HG03342 (cell line): Measurements from ENCODE around the gene GRK6.

Source experiments
- ATAC-seq: cut with Tn5 transposase; IDR thresholded peaks from one replicate; pipeline ENCODE4 v1.9.1; 2021; ENCODE audit warnings: mild to moderate bottlenecking, moderate library complexity; ENCODE audit not compliant: unreplicated experiment

The GRK6 gene

GRCh38 chr5:177468685-177469628 is 42.5 kb downstream of the GRK6 start:
- ATAC-seq, result no peak

DNA sequence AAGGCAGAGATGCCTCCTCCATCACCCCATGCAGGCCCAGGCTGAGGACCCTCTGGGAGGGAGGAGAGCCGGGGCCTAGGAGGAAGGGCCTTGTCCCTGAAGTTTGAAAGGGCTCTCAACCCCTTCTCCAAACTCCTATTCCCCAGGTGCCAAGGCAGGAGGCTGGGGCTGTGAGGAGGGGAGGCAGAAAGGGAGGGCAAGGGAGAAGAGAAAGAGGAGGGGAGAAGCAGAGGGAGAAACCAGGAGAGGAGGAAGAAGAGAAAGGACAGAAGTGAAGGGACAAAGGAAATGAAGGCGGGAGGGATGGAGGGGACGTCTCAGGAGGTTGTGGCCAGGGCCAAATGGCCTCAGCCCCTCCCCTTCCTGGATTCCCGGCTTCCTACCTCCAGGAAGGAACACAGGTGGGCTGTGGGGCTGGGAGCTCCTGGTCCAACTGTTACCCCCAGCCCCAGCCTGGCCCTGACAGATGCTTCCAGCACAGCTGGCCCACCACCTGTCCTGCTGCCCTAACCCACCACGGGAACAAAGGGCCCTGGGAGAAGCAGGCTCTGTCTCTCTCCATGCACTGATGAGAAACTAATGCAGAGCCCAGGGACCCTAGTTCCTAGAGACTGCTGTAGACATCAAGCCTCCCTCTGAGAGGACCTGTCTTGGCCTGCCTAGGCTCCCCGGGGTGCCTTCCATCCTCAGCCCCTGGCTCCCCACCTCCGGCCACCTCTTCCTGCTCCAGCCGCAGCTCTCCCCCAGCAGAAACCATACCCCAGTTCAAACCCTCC is 43.5 kb downstream of the GRK6 start:
- ATAC-seq, result no peak

GRCh38 chr5:177470759-177471536 is 44.5 kb downstream of the GRK6 start:
- no peak for ATAC-seq

DNA sequence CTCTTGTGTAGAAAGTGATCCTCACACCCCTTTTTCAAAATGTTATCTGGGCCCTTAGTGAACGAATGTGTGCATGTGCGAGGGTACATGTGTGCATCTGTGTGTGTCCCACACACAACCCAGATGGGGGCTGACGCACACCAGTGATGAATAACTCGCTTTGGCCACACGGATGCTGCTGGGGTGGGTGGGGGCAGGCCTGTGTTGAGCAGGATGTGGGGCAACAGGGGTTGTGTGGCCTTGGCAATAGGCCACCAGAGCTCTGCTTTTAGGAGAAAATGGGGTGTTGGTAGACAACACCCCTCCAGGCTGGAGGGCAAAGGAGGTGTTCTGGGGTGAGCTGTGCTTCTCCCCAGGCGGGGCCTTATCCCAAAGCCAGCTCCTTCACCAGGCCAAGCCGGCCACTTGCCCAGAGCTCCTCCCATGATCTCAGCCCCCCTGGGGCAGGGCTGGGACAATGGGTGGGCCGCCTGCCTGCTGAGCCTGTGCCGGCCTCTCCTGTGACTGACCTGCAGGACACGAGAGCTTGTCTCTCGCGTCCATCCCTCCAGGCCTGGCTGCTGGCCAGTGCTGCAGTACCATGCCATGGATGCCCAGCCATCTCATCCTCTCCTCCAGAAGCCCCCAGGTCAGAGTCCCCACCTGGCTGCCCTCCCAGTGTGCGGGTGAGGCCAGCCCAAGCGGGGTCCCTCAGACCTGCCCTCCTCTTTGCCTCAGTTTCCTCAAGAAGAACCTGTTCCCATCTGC is 45.3 kb downstream of the GRK6 start:
- ATAC-seq, result no peak

DNA sequence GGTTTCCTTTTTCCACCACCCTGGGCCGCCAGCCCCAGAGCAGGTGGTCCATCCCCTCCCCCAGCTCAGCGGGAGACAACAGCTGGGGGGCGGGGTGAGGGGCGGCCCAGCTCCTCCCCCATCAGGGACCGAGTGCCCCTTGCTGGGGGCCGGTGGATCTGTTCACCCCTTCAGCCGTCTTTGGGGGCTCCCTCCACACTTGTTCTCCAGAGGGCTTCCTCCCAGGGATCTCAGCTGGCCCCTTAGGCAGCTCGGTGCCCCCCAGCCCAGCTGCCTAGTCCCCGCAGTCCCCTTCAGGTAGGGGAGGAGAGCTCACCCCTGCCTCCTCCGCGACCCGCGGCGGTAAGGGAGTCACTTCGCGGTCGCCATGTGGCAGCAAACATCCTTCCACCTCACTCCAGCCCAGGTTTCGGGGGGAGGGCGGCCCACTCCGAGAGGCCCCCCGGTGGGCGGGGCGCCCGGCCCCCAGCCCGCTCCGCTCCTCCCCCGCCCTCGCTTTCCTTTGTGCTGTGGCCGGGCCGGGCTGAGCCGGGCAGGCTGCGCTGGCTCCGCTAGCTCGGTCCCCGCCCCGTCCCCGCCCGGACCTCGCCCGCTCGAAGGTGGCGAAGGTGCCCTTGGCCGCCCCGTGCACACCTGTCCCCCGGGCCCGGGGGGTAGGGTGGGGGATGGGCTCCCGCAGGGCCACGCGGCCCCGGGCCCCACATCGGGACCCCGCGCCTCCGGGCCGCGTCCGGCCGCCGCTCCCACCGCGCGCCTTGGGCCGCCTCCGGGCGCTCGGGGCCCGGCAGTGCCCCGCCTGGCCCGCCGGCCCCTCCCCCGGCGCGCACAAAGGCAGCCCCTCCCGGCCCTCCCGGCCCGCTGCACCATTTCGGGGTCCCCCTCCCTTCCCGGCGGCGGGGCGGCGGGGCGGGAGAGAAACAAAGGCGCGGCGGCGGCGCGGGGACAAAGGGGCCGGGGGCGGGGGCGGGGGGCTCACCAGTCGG is 46.3 kb downstream of the GRK6 start:
- peak; percentile 41 for ATAC-seq

DNA sequence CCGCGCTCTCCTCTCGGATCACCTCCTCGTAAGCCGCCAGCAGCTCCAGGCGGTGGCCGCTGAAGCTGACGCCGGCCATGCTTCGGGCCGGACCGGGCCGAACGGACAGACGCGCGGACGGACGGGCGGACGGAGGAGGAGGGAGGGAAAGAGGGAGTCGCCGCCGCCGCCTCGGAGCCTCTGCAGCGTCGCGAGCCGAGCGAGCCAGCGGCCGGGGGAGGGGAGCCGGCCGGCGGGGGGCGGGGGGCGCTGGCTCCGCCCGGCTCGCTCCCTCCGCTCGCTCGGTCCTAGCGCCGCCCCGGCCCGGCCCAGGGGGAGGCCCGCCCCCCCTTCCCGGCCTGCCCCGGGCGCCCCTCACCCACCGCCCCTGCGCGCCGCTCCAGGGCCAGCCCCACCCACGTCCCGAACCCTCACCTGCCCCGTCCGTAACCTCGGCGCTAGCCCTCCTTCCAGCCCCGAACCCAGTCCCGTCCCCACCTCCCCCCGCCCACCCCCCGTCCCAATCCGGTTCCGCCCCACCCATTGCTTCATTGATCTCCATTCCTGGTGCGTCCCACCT is 47.0 kb downstream of the GRK6 start, which contains the start of gene DBN1:
Gene DBN1 (minus strand): TSS at position 192 of the 559 bp plus-strand sequence. CDS start 113 bp downstream, at position 79.
- ATAC-seq, result peak; percentile 24

DNA sequence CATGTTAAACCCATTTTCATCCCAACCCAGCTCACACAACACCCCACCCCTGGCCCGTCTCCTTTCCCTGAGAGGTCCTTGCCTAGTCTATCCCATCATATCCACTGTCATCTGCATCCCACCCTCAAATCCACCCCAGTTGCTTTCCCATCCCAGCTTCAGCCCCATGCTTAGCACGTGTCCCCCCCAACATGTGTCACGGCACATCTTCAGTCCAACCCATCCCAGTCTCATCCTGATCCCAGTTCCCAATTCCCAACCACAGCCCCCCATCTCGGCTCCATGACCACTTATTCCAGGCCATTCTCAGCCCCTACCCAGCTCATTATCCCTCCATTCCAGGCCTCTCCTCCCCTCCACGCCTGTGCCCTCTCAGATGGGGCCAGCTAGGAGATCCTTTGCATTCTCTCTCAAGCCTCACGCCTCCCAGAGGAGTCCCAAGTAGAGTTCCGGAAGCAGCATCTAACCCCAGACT is 47.6 kb downstream of the GRK6 start:
- no peak for ATAC-seq

DNA sequence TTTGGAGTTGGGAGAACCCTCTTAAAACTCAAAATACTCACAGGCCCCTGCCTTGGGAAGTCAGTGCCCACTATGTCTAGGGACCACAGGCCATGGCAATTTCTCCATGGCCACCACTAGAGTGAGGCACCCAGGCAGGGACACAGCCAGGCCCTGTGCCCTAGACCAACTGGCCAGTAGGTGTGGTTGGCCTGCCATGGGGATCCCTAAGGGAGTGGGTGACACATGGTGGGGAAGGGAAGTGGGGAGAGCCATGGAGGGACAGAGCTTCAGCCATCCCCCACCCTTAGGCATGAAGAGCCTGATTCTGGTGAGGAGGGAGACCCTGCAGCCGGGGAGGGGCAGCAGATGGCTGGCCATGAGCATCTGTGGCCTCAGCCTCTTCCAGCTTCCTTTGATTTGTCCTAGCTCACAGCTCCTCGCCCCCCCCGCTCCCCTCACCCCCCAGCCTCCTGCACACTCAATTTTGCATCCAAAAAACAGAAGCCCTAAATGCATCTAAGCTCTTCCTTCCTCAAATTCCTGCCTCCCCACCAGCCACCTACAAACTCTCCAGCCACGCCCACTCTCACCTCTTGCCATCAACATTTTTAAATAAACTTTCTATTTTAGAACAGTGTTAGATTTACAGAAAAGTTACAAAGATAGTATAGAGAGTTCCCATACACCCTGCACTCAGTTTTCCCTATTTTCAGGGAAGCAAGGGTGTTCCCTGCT is 48.5 kb downstream of the GRK6 start:
- ATAC-seq, result no peak

GRCh38 chr5:177475563-177476427 is 49.3 kb downstream of the GRK6 start:
- no peak for ATAC-seq

DNA sequence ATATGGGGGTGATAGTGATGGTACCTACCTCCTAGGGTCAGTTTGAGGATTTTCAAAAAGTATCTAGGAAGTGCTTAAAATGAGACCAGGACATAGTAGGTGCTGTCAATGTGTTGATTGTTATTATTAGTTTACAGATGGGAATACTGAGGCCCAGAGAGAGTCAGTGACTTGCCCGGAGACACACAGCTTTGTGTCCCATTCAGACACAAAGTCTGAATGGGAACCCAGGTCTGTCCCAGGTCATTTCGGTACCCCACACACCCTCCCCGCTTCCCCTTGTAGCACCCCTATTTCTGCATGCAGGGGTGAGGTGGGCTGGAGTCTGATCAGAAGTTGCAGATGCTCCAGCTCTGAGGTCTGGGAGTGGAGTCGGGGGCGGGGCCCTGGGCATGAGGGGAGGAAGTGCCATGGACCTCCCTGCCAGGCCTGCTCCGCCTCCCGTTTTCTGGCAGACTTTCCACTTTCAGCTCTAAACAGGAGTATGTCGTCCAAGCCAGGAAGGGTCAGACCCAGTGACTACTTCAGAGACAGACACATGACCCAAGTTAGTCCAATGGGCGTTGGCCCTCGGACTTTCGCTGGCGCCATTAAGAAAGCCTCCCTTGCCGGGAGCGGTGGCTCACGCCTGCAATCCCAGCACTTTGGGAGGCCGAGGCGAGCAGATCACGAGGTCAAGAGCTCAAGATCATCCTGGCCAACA is 50.2 kb downstream of the GRK6 start:
- no peak for ATAC-seq

GRCh38 chr5:177477701-177478477 is 51.4 kb downstream of the GRK6 start:
- no peak for ATAC-seq

DNA sequence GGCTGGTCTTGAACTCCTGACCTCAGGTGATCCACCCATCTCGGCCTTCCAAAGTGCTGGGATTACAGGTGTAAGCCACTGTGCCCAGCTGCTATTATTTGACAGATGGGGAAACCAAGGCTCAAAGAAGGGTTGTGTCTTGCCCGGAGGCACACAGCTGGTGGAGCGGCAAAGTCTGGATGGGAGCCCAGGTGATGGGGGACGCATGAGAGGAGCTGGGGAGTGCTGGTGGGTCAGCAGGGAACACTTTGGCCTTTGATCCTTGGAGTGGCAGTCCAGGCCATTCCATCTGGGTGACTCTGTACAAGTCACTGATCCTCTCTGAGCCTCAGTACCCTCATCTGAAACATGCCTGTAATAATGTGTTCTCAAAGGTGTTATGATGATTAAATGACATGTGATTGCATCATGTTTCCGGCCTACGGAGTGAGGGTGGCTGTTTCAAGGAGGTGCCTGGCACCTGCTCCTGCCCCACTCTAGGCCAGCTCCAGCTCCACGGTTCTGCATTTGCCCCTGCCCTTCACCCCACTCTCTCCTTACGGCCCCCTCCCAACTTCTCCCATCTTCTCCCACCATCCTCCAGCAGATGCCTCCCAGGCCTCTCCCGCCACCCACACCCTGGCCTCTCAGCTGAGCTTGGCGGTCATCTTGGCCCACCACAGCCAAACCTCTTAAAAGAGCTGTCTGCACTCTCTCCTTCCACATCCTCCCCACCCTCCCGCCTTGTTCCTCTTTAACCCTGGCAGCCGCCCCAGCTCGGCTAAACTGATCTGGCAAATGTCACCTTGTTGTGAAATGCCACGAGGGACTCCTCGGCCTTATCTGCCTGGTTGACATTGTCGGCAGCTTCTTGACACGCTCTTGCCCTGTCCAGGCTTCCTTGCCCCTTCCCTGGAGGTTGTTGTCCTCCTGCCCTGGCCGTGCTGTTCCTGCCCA is 52.5 kb downstream of the GRK6 start:
- no peak for ATAC-seq

DNA sequence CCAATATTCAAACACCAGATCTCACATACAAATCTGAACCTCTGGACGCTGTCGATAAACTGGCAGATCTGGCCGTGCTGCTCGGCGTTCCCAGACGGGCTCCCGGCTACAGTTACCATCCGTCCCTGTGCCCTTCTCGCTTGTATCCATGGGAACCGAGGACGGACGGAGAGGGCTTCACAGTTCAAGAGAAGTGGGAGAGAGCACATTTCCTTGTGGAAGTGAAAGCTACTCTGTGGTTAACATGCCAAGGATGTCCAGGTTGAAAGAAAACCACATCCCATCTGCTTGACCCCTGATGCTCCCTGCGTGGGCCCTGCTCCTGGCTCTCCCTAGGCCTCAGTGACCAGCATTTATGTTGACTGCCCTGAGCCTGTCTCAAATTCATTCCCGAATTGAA is 53.3 kb downstream of the GRK6 start:
- no peak for ATAC-seq

- no peak for ATAC-seq
These were observed 55.9 kb downstream of the GRK6 start for GRCh38 chr5:177482359-177482795.

GRCh38 chr5:177483042-177483441 is 56.6 kb downstream of the GRK6 start:
- no peak for ATAC-seq
